GM23338 (cell line): ENCODE results near the gene IRF2BP1. TPM values are rescaled to one million over a fixed set of nuclear protein-coding genes. Genes with fewer than 3 reads are reported as not detected.

Experiments
- ATAC-seq: fragments of 200-7000 bp; cut with Tn5 transposase; 3 replicates; pipeline ENCODE4 v1.9.1; 2020
- DNase-seq: peaks from one replicate; pipeline ENCODE4 v3.0.0-alpha.2; 2015; ENCODE audit warnings: low spot score
- H2AFZ ChIP-seq: fragments of 200-600 bp; sonication (generic); 2 replicates; pipeline ENCODE4 v1.8.0; 2016; ENCODE audit warnings: antibody characterized with exemption, mild to moderate bottlenecking, moderate library complexity
- H3F3A ChIP-seq: fragments of 200-600 bp; sonication (generic); replicated peaks from 2 replicates; pipeline ENCODE4 v1.8.0; 2017; ENCODE audit warnings: antibody characterized with exemption, mixed run types, low read depth
- H3K27ac ChIP-seq: fragments of 200-600 bp; sonication (generic); 2 replicates; pipeline ENCODE4 v1.6.1; 2016; ENCODE audit warnings: low read depth
- H3K27me3 ChIP-seq: fragments of 200-600 bp; sonication (generic); 2 replicates; pipeline ENCODE4 v1.8.0; 2016; ENCODE audit warnings: mild to moderate bottlenecking, mixed run types, moderate library complexity; ENCODE audit not compliant: insufficient read depth
- H3K36me3 ChIP-seq: fragments of 200-600 bp; sonication (generic); 2 replicates; pipeline ENCODE4 v1.8.0; 2016; ENCODE audit warnings: mild to moderate bottlenecking; ENCODE audit not compliant: insufficient read depth
- H3K4me1 ChIP-seq: fragments of 200-600 bp; sonication (generic); 2 replicates; pipeline ENCODE4 v1.8.0; 2016; ENCODE audit warnings: mild to moderate bottlenecking, moderate library complexity; ENCODE audit not compliant: insufficient read depth
- H3K4me2 ChIP-seq: fragments of 200-600 bp; sonication (generic); 2 replicates; pipeline ENCODE4 v1.7.1; 2017; ENCODE audit warnings: mixed run types
- H3K4me3 ChIP-seq: fragments of 200-600 bp; sonication (generic); 2 replicates; pipeline ENCODE4 v1.6.1; 2016; ENCODE audit warnings: mixed run types
- H3K79me2 ChIP-seq: fragments of 200-600 bp; sonication (generic); replicated peaks from 2 replicates; pipeline ENCODE4 v1.8.0; 2017; ENCODE audit warnings: mild to moderate bottlenecking; ENCODE audit not compliant: insufficient read depth
- H3K9me2 ChIP-seq: fragments of 200-600 bp; sonication (generic); 2 replicates; pipeline ENCODE4 v1.8.0; 2017; ENCODE audit not compliant: insufficient read depth
- H4K20me1 ChIP-seq: fragments of 200-600 bp; sonication (generic); replicated peaks from 2 replicates; pipeline ENCODE4 v1.8.0; 2017; ENCODE audit warnings: mild to moderate bottlenecking; ENCODE audit not compliant: insufficient read depth
- H3K27ac Mint-ChIP-seq: 2 replicates; pipeline ENCODE4 v1.8.0; 2020; ENCODE audit warnings: inconsistent platforms, mild to moderate bottlenecking, moderate library complexity, mixed read lengths
- H3K27me3 Mint-ChIP-seq: 3 replicates; pipeline ENCODE4 v1.8.0; 2022; ENCODE audit warnings: low read depth, mild to moderate bottlenecking, moderate library complexity, mixed read lengths, inconsistent platforms; ENCODE audit not compliant: insufficient read depth, poor library complexity
- H3K36me3 Mint-ChIP-seq: 3 replicates; pipeline ENCODE4 v1.8.0; 2021; ENCODE audit warnings: low read depth, mild to moderate bottlenecking, inconsistent platforms, moderate library complexity, mixed read lengths
- H3K4me1 Mint-ChIP-seq: 3 replicates; pipeline ENCODE4 v1.8.0; 2020; ENCODE audit warnings: mild to moderate bottlenecking, inconsistent platforms, mixed read lengths
- H3K4me3 Mint-ChIP-seq: 3 replicates; pipeline ENCODE4 v1.8.0; 2021; ENCODE audit warnings: moderate library complexity, mild to moderate bottlenecking, inconsistent platforms, mixed read lengths
- H3K9me3 Mint-ChIP-seq: 3 replicates; pipeline ENCODE4 v1.8.0; 2020; ENCODE audit warnings: moderate library complexity, mild to moderate bottlenecking, inconsistent platforms, mixed read lengths
- CREB1 ChIP-seq: fragments of 250-450 bp; sonication (Bioruptor Pico); IDR thresholded peaks from 2 replicates; pipeline ENCODE4 v1.5.0; 2020; ENCODE audit warnings: low read depth, mild to moderate bottlenecking, moderate library complexity
- EZH2 ChIP-seq: fragments of 200-600 bp; sonication (generic); IDR thresholded peaks from one replicate; pipeline ENCODE4 v1.8.0; 2017; ENCODE audit warnings: antibody characterized with exemption, mild to moderate bottlenecking, low read depth; ENCODE audit not compliant: unreplicated experiment
- JUNB ChIP-seq: IDR thresholded peaks from one replicate; pipeline ENCODE4 v1.6.1; 2016; ENCODE audit warnings: antibody characterized with exemption; ENCODE audit not compliant: unreplicated experiment
- NANOG ChIP-seq: IDR thresholded peaks from 2 replicates; pipeline ENCODE4 v1.6.1; 2016; ENCODE audit warnings: antibody characterized with exemption, borderline replicate concordance
- POLR2AphosphoS5 ChIP-seq: IDR thresholded peaks from 2 replicates; pipeline ENCODE4 v1.6.1; 2016; ENCODE audit warnings: antibody characterized with exemption, low read depth
- STAT1 ChIP-seq: IDR thresholded peaks from one replicate; pipeline ENCODE4 v1.6.1; 2016; ENCODE audit warnings: antibody characterized with exemption; ENCODE audit not compliant: unreplicated experiment
- ZNF114 ChIP-seq: fragments of 250-450 bp; sonication (Bioruptor Pico); IDR thresholded peaks from 2 replicates; pipeline ENCODE4 v1.5.0; 2020; ENCODE audit warnings: mild to moderate bottlenecking, moderate library complexity
- ZNF331 ChIP-seq: fragments of 250-450 bp; sonication (Bioruptor Pico); IDR thresholded peaks from 2 replicates; pipeline ENCODE4 v1.5.0; 2020; ENCODE audit warnings: low read depth, mild to moderate bottlenecking, moderate library complexity
- polyA plus RNA-seq: library from polyadenylated mRNA; unstranded; fragments of >200 nt; fragmentation: Nextera tagmentation; extraction: Ambion mirVana; gene quantifications from 2 replicates; pipeline ENCODE4 v1.2.1, GENCODE V29; 2016
- total RNA-seq: library from RNA; depleted of rRNA; stranded (reverse); fragments of >200 nt; shearing (Covaris generic); gene quantifications from 2 replicates; pipeline ENCODE4 v1.2.3, GENCODE V29; 2014
- TF ChIP-seq, protein P1 (sequence below): fragments of 250-450 bp; sonication (Bioruptor Pico); IDR thresholded peaks from 2 replicates; pipeline ENCODE4 v1.5.0; 2020; ENCODE audit warnings: mild to moderate bottlenecking, moderate library complexity
- TF ChIP-seq, protein P2 (sequence below): IDR thresholded peaks from 2 replicates; pipeline ENCODE4 v1.6.1; 2016; ENCODE audit warnings: antibody characterized with exemption
- TF ChIP-seq, protein P3 (sequence below), 2 experiments: fragments of 200-600 bp in 1 of 2; sonication (generic) in 1 of 2; conservative IDR thresholded peaks; 2 replicates each; pipeline versions ENCODE4 v1.5.1 to v1.6.1; 2016 to 2017; ENCODE audit warnings: antibody characterized with exemption in 2 of 2, low read depth in 2 of 2, mild to moderate bottlenecking in 2 of 2, moderate library complexity in 1 of 2
- TF ChIP-seq, protein P4 (sequence below): IDR thresholded peaks from one replicate; pipeline ENCODE4 v1.6.1; 2018; ENCODE audit warnings: antibody characterized with exemption; ENCODE audit not compliant: unreplicated experiment

IRF2BP1 gene
- total and polyA plus RNA-seq, 2 experiments from 2014 or later, result 10.4 to 41.6 TPM

DNA sequence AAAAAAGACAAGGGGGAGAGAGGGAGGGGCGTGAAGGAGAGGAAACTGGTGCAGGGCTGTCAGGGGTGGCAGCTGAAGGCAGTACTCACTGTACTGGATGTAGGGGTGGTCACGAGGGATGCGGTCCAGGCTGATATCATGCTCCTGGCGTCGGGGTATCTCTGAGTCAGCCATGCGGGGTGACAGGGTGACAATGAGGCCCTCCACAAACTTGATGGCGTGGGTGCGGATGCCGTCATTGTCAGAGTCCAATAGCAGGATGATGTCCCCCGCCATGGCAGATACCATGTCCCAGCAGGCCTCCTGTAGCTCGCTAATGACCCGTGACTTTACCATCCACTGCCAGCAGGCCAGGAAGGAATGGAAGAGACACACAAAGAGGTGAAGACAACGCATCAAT is 38.3 kb downstream of the IRF2BP1 start (continued):
- TF ChIP-seq, protein P1, sequence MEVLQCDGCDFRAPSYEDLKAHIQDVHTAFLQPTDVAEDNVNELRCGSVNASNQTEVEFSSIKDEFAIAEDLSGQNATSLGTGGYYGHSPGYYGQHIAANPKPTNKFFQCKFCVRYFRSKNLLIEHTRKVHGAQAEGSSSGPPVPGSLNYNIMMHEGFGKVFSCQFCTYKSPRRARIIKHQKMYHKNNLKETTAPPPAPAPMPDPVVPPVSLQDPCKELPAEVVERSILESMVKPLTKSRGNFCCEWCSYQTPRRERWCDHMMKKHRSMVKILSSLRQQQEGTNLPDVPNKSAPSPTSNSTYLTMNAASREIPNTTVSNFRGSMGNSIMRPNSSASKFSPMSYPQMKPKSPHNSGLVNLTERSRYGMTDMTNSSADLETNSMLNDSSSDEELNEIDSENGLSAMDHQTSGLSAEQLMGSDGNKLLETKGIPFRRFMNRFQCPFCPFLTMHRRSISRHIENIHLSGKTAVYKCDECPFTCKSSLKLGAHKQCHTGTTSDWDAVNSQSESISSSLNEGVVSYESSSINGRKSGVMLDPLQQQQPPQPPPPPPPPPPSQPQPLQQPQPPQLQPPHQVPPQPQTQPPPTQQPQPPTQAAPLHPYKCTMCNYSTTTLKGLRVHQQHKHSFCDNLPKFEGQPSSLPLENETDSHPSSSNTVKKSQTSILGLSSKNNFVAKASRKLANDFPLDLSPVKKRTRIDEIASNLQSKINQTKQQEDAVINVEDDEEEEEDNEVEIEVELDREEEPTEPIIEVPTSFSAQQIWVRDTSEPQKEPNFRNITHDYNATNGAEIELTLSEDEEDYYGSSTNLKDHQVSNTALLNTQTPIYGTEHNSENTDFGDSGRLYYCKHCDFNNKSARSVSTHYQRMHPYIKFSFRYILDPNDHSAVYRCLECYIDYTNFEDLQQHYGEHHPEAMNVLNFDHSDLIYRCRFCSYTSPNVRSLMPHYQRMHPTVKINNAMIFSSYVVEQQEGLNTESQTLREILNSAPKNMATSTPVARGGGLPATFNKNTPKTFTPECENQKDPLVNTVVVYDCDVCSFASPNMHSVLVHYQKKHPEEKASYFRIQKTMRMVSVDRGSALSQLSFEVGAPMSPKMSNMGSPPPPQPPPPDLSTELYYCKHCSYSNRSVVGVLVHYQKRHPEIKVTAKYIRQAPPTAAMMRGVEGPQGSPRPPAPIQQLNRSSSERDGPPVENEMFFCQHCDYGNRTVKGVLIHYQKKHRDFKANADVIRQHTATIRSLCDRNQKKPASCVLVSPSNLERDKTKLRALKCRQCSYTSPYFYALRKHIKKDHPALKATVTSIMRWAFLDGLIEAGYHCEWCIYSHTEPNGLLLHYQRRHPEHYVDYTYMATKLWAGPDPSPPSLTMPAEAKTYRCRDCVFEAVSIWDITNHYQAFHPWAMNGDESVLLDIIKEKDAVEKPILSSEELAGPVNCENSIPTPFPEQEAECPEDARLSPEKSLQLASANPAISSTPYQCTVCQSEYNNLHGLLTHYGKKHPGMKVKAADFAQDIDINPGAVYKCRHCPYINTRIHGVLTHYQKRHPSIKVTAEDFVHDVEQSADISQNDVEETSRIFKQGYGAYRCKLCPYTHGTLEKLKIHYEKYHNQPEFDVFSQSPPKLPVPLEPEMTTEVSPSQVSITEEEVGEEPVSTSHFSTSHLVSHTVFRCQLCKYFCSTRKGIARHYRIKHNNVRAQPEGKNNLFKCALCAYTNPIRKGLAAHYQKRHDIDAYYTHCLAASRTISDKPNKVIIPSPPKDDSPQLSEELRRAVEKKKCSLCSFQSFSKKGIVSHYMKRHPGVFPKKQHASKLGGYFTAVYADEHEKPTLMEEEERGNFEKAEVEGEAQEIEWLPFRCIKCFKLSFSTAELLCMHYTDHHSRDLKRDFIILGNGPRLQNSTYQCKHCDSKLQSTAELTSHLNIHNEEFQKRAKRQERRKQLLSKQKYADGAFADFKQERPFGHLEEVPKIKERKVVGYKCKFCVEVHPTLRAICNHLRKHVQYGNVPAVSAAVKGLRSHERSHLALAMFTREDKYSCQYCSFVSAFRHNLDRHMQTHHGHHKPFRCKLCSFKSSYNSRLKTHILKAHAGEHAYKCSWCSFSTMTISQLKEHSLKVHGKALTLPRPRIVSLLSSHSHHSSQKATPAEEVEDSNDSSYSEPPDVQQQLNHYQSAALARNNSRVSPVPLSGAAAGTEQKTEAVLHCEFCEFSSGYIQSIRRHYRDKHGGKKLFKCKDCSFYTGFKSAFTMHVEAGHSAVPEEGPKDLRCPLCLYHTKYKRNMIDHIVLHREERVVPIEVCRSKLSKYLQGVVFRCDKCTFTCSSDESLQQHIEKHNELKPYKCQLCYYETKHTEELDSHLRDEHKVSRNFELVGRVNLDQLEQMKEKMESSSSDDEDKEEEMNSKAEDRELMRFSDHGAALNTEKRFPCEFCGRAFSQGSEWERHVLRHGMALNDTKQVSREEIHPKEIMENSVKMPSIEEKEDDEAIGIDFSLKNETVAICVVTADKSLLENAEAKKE (CRISPR knock-in tag), result no peak
- no peak for TF ChIP-seq JUNB
- no peak for TF ChIP-seq NANOG
- TF ChIP-seq STAT1, result no peak
- TF ChIP-seq, protein P2, sequence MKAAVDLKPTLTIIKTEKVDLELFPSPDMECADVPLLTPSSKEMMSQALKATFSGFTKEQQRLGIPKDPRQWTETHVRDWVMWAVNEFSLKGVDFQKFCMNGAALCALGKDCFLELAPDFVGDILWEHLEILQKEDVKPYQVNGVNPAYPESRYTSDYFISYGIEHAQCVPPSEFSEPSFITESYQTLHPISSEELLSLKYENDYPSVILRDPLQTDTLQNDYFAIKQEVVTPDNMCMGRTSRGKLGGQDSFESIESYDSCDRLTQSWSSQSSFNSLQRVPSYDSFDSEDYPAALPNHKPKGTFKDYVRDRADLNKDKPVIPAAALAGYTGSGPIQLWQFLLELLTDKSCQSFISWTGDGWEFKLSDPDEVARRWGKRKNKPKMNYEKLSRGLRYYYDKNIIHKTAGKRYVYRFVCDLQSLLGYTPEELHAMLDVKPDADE, result no peak
- TF ChIP-seq ZNF114 (CRISPR knock-in tag), result no peak

DNA sequence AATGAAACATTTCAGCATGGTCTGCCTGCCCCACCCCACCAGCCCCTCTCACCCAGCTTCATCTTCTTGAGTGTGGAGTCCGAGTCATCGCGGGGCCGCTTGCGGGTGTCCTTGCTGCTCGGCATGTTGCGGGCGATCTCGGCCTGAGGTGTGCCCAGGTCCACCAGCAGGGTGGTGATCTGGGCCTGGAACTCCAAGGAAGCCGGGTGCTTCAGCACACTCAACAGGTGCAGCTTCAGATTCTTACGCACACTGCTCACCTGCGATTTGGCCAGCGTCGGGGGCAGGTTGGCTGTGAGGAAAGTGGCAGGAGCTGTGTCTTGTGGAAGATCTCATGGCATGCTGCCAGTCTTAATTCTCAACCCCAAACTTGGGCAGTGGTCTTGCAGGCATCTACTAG is 43.7 kb downstream of the IRF2BP1 start:
- no peaks in the 10 kb centered on the region for H3K9me2 ChIP-seq
- peaks cover 5% of the 10 kb centered on the region; the same call in 1 of the 2 replicates for H3F3A ChIP-seq
- ATAC-seq (no peak), DNase-seq (no peak)
- H3K79me2 ChIP-seq, result no peaks in the 10 kb centered on the region
- H3K27me3 Mint-ChIP-seq, result peaks cover 7% of the 10 kb centered on the region
- no peak overlapping the region for H2AFZ ChIP-seq
- no peaks in the 10 kb centered on the region for H3K4me1 Mint-ChIP-seq
- no peaks in the 10 kb centered on the region for H3K27me3 ChIP-seq
- H3K27ac Mint-ChIP-seq, result no peak overlapping the region
- peaks cover 21% of the 10 kb centered on the region for H4K20me1 ChIP-seq
- H3K4me3 ChIP-seq, result no peak overlapping the region
- no peak overlapping the region for H3K27ac ChIP-seq
- no peaks in the 10 kb centered on the region; the same call in 2 of the 3 replicates for H3K9me3 Mint-ChIP-seq
- H3K36me3 Mint-ChIP-seq, result peaks cover 91% of the 10 kb centered on the region
- H3K36me3 ChIP-seq, result peaks cover 79% of the 10 kb centered on the region
- no peak overlapping the region for H3K4me2 ChIP-seq
- no peaks in the 10 kb centered on the region for H3K4me1 ChIP-seq
- no peak overlapping the region for H3K4me3 Mint-ChIP-seq
- TF ChIP-seq ZNF331 (CRISPR knock-in tag) (no peak), CREB1 (CRISPR knock-in tag) (no peak), EZH2 (no peak), JUNB (no peak), POLR2AphosphoS5 (no peak), ZNF114 (CRISPR knock-in tag) (no peak), STAT1 (no peak)
- TF ChIP-seq, protein P2, result no peak
- TF ChIP-seq, protein P3, sequence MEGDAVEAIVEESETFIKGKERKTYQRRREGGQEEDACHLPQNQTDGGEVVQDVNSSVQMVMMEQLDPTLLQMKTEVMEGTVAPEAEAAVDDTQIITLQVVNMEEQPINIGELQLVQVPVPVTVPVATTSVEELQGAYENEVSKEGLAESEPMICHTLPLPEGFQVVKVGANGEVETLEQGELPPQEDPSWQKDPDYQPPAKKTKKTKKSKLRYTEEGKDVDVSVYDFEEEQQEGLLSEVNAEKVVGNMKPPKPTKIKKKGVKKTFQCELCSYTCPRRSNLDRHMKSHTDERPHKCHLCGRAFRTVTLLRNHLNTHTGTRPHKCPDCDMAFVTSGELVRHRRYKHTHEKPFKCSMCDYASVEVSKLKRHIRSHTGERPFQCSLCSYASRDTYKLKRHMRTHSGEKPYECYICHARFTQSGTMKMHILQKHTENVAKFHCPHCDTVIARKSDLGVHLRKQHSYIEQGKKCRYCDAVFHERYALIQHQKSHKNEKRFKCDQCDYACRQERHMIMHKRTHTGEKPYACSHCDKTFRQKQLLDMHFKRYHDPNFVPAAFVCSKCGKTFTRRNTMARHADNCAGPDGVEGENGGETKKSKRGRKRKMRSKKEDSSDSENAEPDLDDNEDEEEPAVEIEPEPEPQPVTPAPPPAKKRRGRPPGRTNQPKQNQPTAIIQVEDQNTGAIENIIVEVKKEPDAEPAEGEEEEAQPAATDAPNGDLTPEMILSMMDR (conservative IDR thresholded peaks at IDR 0.05; ENCODE audit: low read depth in 2 of 2), result no peak
- TF ChIP-seq, protein P4, sequence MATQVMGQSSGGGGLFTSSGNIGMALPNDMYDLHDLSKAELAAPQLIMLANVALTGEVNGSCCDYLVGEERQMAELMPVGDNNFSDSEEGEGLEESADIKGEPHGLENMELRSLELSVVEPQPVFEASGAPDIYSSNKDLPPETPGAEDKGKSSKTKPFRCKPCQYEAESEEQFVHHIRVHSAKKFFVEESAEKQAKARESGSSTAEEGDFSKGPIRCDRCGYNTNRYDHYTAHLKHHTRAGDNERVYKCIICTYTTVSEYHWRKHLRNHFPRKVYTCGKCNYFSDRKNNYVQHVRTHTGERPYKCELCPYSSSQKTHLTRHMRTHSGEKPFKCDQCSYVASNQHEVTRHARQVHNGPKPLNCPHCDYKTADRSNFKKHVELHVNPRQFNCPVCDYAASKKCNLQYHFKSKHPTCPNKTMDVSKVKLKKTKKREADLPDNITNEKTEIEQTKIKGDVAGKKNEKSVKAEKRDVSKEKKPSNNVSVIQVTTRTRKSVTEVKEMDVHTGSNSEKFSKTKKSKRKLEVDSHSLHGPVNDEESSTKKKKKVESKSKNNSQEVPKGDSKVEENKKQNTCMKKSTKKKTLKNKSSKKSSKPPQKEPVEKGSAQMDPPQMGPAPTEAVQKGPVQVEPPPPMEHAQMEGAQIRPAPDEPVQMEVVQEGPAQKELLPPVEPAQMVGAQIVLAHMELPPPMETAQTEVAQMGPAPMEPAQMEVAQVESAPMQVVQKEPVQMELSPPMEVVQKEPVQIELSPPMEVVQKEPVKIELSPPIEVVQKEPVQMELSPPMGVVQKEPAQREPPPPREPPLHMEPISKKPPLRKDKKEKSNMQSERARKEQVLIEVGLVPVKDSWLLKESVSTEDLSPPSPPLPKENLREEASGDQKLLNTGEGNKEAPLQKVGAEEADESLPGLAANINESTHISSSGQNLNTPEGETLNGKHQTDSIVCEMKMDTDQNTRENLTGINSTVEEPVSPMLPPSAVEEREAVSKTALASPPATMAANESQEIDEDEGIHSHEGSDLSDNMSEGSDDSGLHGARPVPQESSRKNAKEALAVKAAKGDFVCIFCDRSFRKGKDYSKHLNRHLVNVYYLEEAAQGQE, result no peak
